ENCODE data around the gene HDLBP.

The HDLBP gene

GRCh38 chr2:241249654-241250053 is 65.8 kb downstream of the HDLBP start:
- no peak for DNase-seq

DNA sequence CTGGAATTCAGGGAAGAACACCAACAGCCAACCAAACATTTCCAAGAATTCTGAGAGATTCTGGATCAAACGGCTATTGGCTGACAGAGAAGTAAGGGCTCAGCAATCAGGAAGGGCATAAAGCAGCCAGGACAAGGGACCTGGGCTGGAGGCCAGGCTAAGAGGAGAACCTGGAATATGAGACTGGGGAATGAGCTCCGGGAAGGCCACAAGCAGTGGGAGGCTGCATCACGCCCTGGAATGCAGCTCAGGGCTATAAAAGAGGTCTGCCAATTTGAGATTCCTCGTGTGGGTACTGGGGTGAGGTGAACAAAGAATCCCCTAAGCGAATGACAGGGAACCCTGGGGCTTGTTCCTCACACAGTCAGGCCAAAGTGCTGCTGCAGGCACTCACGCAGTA is 66.6 kb downstream of the HDLBP start:
- no peak for DNase-seq

- DNase-seq: no peak
Measured at GRCh38 chr2:241248289-241248688, 67.2 kb downstream of the HDLBP start.

GRCh38 chr2:241244368-241244767 is 71.1 kb downstream of the HDLBP start:
- no peak for DNase-seq

DNA sequence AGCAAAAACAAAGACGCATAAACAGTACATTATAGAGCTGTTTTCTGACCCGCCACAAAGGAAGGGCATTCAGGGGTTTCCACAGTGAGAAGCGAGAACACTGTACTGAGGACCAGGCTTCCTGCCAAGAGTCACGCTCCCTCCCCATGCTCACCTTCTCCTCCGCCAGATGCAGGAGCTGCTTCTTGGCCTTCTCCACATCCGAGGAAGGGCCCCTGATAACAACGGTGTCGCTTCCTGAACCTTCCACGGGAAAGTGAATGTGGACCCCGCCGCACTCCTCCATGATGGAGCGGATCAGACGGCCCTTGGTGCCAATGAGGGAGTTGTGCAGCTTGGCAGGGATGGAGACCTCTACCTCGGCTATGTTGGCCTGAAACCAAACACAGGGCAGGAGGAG is 73.2 kb downstream of the HDLBP start:
- DNase-seq: no peak

GRCh38 chr2:241241669-241242068 is 73.8 kb downstream of the HDLBP start:
- DNase-seq: no peak

- no peak for DNase-seq
Measured at GRCh38 chr2:241240320-241241004, 75.0 kb downstream of the HDLBP start.

DNA sequence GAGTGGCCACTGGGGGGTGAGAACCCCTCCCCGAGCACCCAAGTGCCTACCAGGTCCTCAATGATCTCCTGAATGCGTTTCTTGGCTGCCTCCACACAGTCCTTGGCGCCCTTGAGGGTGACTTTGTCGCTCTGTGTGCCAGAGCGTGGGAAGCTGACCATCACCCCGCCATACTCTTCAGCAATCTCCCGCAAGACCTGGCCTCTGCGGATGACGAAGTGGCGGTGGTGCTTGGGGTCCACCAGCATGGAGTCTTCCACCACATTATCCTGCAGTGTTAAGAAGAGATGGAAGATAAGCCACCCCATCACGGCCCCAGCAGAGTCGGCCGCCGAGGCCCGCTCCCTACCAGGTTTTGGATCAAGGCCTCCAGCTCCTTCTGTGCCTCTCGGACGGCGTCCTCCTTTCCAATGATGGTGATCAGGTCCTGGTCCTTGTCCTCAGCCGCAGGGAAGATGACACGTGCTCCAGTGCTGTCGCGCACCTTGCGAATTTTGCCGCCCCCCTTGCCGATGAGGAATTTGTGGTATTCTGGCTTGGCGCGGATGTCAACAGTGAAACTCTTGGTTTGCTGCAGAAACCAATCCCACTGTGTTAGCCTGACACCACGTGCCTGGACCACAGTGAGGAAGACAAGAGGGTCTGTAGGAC is 75.8 kb downstream of the HDLBP start:
- no peak for DNase-seq

DNA sequence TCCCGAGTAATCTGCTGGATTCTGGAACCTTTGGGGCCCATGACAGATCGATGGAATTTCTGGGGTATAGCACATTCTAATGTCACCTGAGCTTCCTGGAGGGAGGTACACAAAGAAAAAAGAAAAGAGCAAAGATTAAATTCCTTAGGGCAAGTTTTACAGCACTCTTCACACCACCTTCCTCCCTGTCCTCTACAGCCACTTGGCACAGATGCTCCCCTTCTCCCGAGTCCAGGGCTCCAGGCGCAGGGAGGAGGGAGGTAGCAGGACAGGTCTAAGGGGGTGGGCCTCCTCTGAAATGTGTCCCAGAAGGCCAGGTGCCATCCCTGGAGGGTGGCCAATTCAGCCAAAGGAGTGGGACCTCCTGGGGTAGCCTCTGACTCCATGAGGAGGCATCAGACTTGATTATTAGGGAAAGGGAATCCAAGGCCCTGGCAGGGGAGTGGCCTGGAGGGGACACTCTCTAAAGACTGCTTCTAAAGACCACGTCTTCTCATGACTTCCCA is 76.7 kb downstream of the HDLBP start:
- DNase-seq: no peak

GRCh38 chr2:241237949-241238371 is 77.5 kb downstream of the HDLBP start:
- no peak for DNase-seq

GRCh38 chr2:241237047-241237446 is 78.4 kb downstream of the HDLBP start:
- DNase-seq: no peak

GRCh38 chr2:241235859-241236593 is 79.4 kb downstream of the HDLBP start:
- no peak for DNase-seq

GRCh38 chr2:241234962-241235740 is 80.3 kb downstream of the HDLBP start:
- no peak for DNase-seq

GRCh38 chr2:241234066-241234790 is 81.2 kb downstream of the HDLBP start:
- no peak for DNase-seq

GRCh38 chr2:241232736-241233575 is 82.5 kb downstream of the HDLBP start:
- DNase-seq: no peak

DNA sequence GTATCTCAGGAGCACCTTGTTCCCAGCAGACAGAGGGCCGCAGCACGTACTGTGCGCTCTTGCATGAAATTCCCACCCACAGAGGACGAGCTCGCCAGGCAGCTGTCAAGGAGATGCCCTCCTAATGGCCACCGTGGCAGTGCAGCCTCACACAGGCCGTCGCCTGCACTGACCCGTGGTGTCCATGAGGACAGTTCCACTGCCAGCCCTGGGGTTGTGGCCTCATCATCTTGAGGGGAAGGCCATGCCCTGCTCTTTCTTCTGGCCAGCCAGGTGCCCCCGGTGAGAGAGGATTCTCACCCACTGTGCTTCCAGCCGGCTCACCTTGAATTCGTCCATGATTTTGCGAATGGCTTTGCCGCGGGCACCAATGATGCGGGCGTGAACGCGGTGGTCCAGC is 85.0 kb downstream of the HDLBP start:
- no peak for DNase-seq

- DNase-seq: no peak
Measured at GRCh38 chr2:241229563-241230401, 85.7 kb downstream of the HDLBP start.

- no peak for DNase-seq
Measured at GRCh38 chr2:241228860-241229516, 86.5 kb downstream of the HDLBP start.

DNA sequence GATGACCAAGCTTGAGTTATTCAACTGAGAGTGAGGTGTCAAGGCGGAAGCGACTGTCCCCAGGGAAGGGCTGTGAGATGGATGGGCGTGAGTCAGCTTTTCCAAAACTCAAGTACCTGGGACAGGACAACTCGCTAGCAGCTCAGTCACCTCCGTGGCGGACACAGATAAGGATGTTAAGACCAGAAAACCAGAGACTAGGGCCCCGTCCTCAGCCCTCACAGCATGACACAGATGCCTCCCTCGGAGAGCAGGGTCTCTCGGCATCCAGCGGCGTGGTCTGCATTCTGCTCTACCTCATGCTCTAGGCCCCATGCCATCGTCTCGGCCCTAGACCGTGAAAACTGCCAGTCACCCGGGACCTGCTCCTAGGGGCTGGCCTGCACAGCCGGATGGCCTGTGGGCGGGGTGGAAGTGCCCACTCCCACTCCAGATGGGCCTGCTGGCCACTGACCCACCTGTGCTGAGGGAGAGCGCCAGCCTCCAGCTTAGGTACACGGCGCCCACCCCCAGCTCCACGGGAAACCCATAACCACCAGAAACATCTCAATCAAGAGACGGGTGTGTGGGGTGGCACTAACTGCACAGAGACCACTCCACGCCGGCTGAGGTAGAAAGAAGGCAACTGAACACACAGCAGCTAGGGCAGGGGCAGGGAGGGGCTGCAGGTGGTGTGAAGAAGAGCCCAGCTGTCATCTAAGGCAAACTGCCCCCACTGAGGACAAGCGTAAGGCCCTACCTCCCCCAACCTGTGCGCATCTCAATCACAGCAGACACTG is 87.2 kb downstream of the HDLBP start:
- no peak for DNase-seq

All from NCI-H526 treated with DMSO at 0.1 percent for 48 hours (cell line).